GM18907 (cell line): ENCODE data around the gene CPT1C.
"Not testable (repeated sequence)": the region's sequence is repeated elsewhere in the genome, so short reads cannot be mapped to it uniquely, and the experiment has no call there.

Source experiments
- ATAC-seq: cut with Tn5 transposase; IDR thresholded peaks from one replicate; pipeline ENCODE4 v1.9.1; 2021; ENCODE audit warnings: mild to moderate bottlenecking, moderate library complexity; ENCODE audit not compliant: unreplicated experiment

The CPT1C gene

DNA sequence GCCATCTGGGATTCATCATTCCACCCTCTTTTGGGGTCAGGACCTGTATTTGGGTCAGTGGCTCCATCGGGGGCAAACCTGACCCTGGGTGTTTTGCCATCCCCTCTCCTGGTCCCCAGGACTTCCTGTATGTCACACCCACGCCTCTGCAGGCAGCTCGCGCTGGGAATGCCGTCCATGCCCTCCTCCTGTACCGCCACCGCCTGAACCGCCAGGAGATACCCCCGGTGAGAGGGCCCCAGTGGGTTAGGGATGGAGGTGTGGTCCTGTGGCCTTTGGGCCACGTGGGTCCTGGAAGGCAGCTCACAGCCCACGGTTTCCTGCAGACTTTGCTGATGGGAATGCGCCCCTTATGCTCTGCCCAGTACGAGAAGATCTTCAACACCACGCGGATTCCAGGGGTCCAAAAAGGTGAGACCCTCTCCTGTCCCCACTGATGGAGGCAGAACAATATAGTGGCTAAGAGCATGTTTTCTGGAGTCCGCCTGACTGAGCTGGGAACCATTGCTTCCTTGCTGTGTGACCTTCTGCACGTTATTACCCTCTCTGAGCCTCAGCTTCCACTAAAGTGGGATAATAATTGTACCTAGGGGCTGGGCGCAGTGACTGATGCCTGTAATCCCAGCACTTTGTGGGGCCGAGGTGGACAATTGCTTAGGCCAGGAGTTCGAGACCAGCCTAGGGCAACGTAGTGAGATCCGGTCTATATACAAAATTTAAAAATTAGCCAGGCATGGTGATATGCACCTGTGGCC lies 14.1 kb downstream of the CPT1C start:
- no peak for ATAC-seq

DNA sequence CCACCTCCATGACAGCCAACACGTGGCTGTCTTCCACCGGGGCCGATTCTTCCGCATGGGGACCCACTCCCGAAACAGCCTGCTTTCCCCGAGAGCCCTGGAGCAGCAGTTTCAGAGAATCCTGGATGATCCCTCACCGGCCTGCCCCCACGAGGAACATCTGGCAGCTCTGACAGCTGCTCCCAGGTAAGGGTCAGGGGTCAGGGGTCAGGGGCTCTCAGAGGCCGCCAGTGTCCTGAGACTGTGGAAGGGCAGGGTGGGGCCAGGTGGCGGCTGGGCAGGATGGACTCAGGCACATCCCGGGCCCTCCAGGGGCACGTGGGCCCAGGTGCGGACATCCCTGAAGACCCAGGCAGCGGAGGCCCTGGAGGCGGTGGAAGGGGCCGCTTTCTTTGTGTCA lies 15.0 kb downstream of the CPT1C start:
- ATAC-seq = no peak

- ATAC-seq = no peak
Observed at GRCh38 chr19:49710372-49710951, 19.5 kb downstream of the CPT1C start.

GRCh38 chr19:49712397-49712859 lies 21.5 kb downstream of the CPT1C start:
- ATAC-seq = no peak

DNA sequence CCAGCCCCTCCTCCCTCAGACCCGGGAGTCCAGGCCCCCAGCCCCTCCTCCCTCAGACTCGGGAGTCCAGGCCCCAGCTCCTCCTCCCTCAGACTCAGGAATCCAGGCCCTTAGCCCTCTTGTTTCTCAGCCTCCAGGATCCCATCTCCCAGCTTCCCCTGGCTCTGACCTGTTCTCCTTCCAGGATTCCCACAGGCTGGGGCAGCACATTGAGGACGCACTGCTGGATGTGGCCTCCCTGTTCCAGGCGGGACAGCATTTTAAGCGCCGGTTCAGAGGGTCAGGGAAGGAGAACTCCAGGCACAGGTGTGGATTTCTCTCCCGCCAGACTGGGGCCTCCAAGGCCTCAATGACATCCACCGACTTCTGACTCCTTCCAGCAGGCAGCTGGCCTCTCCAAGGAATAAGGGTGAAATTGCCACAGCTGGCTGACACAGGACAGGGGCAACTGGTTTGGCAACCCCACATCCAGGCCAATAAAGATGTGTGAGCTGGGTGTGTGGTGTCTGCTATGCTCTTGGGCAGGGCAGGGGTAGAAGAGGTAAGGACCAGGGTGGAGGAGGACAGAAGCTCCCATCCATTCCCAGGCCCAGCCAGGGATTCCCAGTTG lies 22.4 kb downstream of the CPT1C start:
- no peak for ATAC-seq

GRCh38 chr19:49716154-49716553 lies 25.2 kb downstream of the CPT1C start:
- ATAC-seq = no peak

DNA sequence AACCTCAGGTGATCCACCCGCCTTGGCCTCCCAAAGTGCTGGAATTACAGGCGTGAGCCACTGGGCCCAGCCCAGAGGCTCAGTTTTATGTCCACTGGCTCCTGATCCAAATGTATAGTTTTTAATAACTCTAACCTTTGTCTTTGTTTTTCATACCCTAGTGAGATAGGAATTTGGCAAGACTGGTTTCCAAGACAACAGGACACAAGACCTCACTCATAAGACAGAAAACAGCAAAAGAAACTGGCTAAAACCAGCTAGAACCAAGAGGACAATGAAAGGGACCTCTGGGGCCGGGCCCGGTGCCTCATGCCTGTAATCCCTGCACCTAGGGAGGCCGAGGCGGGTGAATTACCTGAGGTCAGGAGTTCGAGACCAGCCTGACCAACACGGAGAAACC lies 27.6 kb downstream of the CPT1C start:
- ATAC-seq = no peak

- ATAC-seq = no peak
Observed at GRCh38 chr19:49718991-49719390, 28.1 kb downstream of the CPT1C start.

- ATAC-seq = not testable (repeated sequence)
Observed at GRCh38 chr19:49719420-49719819, 28.5 kb downstream of the CPT1C start.

DNA sequence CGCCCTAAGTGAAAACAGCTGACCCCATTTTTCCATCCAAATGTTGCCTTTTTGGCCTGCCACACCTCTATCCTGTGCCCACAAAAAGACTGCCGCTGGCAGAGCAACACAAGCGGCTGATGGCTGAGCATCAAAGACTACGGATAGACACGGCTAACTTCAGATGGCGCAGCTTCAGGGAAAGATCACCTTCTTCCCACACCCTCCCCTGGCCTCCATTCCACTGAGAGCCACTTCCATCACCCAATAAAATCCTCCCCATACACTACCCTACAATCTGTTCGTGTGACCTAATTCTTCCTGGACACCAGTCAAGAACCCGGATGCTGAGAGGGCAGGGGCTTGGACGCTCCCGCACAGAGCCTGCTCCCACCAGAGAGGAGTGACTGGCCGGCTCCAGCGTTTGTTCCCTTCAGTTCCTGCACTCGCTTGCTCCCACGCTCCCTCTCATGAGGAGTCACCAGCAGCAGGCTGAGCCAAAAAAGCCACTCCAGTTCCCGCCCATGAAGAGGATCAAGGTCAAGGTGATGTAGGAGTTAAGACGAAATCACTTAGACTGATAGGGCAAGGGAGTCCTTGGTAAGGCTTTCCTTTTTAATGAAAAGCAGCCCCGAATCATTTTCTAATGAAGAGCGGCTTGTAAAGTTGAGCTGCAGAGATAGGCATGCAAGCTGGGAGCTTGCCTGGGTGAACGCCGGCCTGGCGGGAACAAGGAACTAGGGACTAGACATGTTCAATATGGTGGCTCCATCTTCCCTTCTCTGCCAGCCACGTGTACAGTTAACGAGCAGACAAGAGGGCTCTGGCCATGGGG lies 36.5 kb downstream of the CPT1C start:
- no peak for ATAC-seq

DNA sequence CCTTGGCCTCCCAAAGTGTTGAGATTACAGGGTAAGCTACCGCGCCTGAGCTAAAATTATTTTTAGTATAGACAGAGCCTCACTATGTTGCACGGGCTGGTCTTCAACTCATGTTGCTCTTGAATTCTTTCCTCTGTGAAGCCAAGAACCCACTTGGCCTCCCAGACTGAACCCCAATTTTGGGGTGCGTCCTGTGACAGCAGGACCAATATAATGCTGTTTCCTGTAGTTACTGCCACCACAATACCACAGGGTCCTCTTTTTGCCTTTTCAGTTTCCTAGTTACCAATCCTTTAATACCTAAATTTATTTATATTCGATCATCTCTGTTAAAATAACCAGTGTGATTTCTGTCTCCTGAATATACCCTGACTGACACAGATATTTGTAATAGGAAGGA lies 39.2 kb downstream of the CPT1C start:
- no peak for ATAC-seq

GRCh38 chr19:49738268-49738667 lies 47.4 kb downstream of the CPT1C start:
- no peak for ATAC-seq

GRCh38 chr19:49739098-49739497 lies 48.2 kb downstream of the CPT1C start:
- no peak for ATAC-seq

- no peak for ATAC-seq
Observed at GRCh38 chr19:49739933-49740332, 49.0 kb downstream of the CPT1C start.

- ATAC-seq = no peak
Observed at GRCh38 chr19:49741210-49741844, 50.4 kb downstream of the CPT1C start.

DNA sequence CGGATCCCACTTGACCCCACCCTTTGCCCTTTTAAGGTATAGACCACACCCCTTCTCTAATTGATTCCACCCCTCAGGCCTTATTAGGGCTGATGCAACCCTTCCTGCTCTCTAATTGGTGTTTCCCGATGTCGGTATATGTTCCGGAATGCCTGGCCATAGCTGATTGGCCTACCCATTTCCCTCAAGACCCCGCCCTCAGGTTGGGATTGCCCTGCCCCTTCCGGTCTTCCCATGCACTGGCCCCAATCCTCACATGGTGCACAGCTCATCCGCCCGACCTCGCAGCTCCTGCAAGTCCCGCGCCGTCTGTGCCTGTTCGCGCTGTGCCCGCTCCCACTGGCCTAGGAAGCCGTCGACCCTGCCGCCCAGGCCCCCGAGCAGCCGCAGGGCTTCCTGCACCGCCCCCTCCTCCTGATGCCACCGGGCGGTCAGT lies 54.0 kb downstream of the CPT1C start:
- ATAC-seq = no peak

DNA sequence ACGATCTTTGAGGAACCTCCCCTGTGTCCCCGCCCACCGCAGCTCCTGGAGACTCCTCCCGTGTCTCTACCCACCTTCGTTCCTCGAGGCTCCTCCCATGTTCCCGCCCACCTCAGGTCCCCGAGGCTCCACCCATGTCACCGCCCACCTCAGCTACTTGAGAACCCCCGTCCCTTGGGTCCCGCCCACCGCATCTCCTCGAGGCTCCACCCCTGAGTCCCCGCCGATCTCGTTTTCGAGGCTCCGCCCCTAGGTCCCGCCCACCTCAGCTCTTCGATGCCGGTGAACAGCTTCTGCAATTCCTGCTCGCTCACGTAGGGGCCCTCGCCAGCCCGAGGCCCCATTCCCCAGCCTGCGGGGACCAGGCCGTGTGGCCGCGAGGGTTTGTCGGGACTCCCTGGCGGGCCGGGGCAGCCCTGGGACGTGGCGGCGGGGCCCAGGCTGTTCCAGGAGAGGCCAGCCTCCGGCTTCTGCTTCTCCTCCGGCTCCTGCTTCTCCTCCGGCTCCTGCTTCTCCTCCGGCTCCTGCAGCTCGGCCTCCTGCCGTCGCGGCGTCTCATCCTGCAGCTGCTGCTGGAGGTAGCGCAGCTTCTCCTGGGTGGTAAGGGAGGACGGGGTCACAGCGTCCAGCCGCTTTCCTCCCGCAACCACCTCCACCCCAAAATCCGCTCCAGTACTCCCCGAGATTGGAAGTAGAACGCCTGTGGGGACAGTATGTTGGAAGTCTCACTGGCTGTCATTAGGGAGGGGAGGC lies 55.5 kb downstream of the CPT1C start:
- ATAC-seq = no peak

- ATAC-seq = no peak
Observed at GRCh38 chr19:49749055-49749716, 58.3 kb downstream of the CPT1C start.

- ATAC-seq = no peak
Observed at GRCh38 chr19:49749771-49750170, 58.9 kb downstream of the CPT1C start.

- no peak for ATAC-seq
Observed at GRCh38 chr19:49752701-49753100, 61.8 kb downstream of the CPT1C start.
